ENCODE results near the gene MAGEA8.

DNA sequence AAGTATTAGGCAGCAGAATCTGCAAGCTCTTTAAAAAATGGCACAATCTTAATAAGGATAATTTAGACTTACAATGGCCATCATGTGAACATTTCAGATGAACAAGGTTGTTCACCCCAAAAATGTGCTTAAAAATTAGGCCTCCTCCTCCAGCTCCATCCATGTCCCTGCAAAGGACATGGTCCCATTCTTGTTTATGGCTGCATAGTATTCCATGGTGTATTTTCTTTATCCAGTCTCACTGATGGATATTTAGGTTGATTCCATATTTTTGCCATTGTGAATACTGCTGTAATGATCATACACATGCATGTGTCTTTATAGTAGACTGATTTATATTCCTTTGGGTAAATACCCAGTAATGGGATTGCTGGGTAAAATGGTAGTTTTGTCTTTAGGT is 29.1 kb upstream of the MAGEA8 start:
- TF ChIP-seq ZNF174 (CRISPR knock-in tag; IDR thresholded peaks at IDR 0.05) (no peak), SMC3 (conservative IDR thresholded peaks at IDR 0.05; ENCODE audit: insufficient read depth, low read depth, low read length) (no peak), MTA1 (IDR thresholded peaks at IDR 0.05; ENCODE audit: borderline replicate concordance) (no peak), CTCF (IDR thresholded peaks at IDR 0.05 in 2 of 3, conservative IDR thresholded peaks at IDR 0.05 in 1 of 3; ENCODE audit: insufficient read depth in 2 of 3, low read depth in 1 of 3, low read length in 3 of 3) (no peak), NR2C2 (CRISPR knock-in tag; IDR thresholded peaks at IDR 0.05) (no peak), NR2C2 (tag; IDR thresholded peaks at IDR 0.05) (no peak), POLR2AphosphoS5 (IDR thresholded peaks at IDR 0.05; ENCODE audit: control insufficient read depth, insufficient read depth, low read depth, low read length) (no peak), TAF7 (tag; IDR thresholded peaks at IDR 0.05) (no peak), SIX5 (IDR thresholded peaks at IDR 0.05; ENCODE audit: borderline replicate concordance in 1 of 2, insufficient read depth in 1 of 2, low read depth in 1 of 2, low read length in 2 of 2) (no peak), ESRRA (IDR thresholded peaks at IDR 0.05; ENCODE audit: borderline replicate concordance, low read depth) (no peak), NFIC (IDR thresholded peaks at IDR 0.05) (no peak), KAT8 (IDR thresholded peaks at IDR 0.05; ENCODE audit: low read depth) (no peak)

Measured in K562 (cell line).